Liver (tissue), 9 donors: Measurements from ENCODE around the gene FLOT2. TPM values are rescaled to one million over a fixed set of nuclear protein-coding genes. Genes with fewer than 3 reads are reported as not detected.

Experiments
- DNase-seq: peaks from one replicate; pipeline ENCODE4 v3.0.0-alpha.2; 2017; ENCODE audit warnings: low spot score
- H3K27ac ChIP-seq, 2 donors: one replicate each; pipeline ENCODE4 v1.7.0; 2013; ENCODE audit warnings: inconsistent platforms in 2 of 2, low read length in 2 of 2, control low read depth in 1 of 2, low read depth in 1 of 2, mild to moderate bottlenecking in 1 of 2
- H3K27me3 ChIP-seq, 4 donors: one replicate each; pipeline versions ENCODE4 v1.6.1 to v1.7.0; 2013; ENCODE audit warnings: low read length in 3 of 4, inconsistent platforms in 1 of 4, mild to moderate bottlenecking in 1 of 4, moderate library complexity in 1 of 4; ENCODE audit not compliant: control insufficient read depth in 4 of 4, insufficient read depth in 4 of 4
- H3K36me3 ChIP-seq, 4 donors: one replicate each; pipeline versions ENCODE4 v1.6.1 to v1.7.0; 2013; ENCODE audit warnings: low read length in 3 of 4, mild to moderate bottlenecking in 3 of 4, low read depth in 1 of 4, moderate library complexity in 1 of 4; ENCODE audit not compliant: control insufficient read depth in 4 of 4, insufficient read depth in 3 of 4
- H3K4me1 ChIP-seq, 4 donors: one replicate each; pipeline versions ENCODE4 v1.6.1 to v1.7.0; 2013; ENCODE audit warnings: low read length in 3 of 4, mild to moderate bottlenecking in 3 of 4, moderate library complexity in 1 of 4; ENCODE audit not compliant: control insufficient read depth in 4 of 4, insufficient read depth in 4 of 4
- H3K4me3 ChIP-seq, 3 donors: one replicate each; pipeline versions ENCODE4 v1.6.1 to v1.7.0; 2013; ENCODE audit warnings: low read length in 3 of 3, control low read depth in 1 of 3, low read depth in 1 of 3, mild to moderate bottlenecking in 1 of 3
- H3K9ac ChIP-seq, 2 donors: one replicate each; pipeline ENCODE4 v1.7.0; 2013; ENCODE audit warnings: low read length in 2 of 2, mild to moderate bottlenecking in 2 of 2, moderate library complexity in 2 of 2, control low read depth in 1 of 2, low read depth in 1 of 2
- H3K9me3 ChIP-seq, 4 donors: one replicate each; pipeline versions ENCODE4 v1.6.1 to v1.7.0; 2013; ENCODE audit warnings: low read length in 3 of 4; ENCODE audit not compliant: control insufficient read depth in 4 of 4
- ATF3 ChIP-seq: IDR thresholded peaks from 2 replicates; pipeline ENCODE4 v1.6.1; 2016; ENCODE audit warnings: antibody characterized with exemption
- CTCF ChIP-seq: fragments of 150-350 bp; IDR thresholded peaks from 2 replicates; pipeline ENCODE4 v1.5.1; 2017; ENCODE audit warnings: improper control_type of control experiment, low read depth, low read length; ENCODE audit not compliant: missing input control
- EGR1 ChIP-seq, 2 donors: IDR thresholded peaks; 2 replicates each; pipeline ENCODE4 v1.6.1; 2016 to 2018; ENCODE audit warnings: antibody characterized with exemption in 2 of 2, low read depth in 2 of 2
- FOXA1 ChIP-seq: IDR thresholded peaks from 2 replicates; pipeline ENCODE4 v1.6.1; 2016; ENCODE audit warnings: antibody characterized with exemption
- FOXA2 ChIP-seq: IDR thresholded peaks from 2 replicates; pipeline ENCODE4 v1.6.1; 2016; ENCODE audit warnings: antibody characterized with exemption
- GABPA ChIP-seq, 2 donors: IDR thresholded peaks in 1 of 2; conservative IDR thresholded peaks in 1 of 2; 2 replicates each; pipeline ENCODE4 v1.6.1; 2016; ENCODE audit warnings: antibody characterized with exemption in 2 of 2, mild to moderate bottlenecking in 1 of 2, moderate library complexity in 1 of 2
- HNF4A ChIP-seq, 2 donors: conservative IDR thresholded peaks; 2 replicates each; pipeline ENCODE4 v1.6.1; 2016; ENCODE audit warnings: antibody characterized with exemption in 2 of 2, mild to moderate bottlenecking in 2 of 2
- HNF4G ChIP-seq: IDR thresholded peaks from 2 replicates; pipeline ENCODE4 v1.6.1; 2016; ENCODE audit warnings: antibody characterized with exemption
- JUND ChIP-seq, 2 donors: IDR thresholded peaks; 2 replicates each; pipeline ENCODE4 v1.6.1; 2016; ENCODE audit warnings: antibody characterized with exemption in 2 of 2
- MAX ChIP-seq: IDR thresholded peaks from 2 replicates; pipeline ENCODE4 v1.6.1; 2016; ENCODE audit warnings: antibody characterized with exemption
- NR2F2 ChIP-seq: IDR thresholded peaks from 2 replicates; pipeline ENCODE4 v1.6.1; 2016; ENCODE audit warnings: antibody characterized with exemption
- RAD21 ChIP-seq, 2 donors: IDR thresholded peaks; 2 replicates each; pipeline ENCODE4 v1.6.1; 2016; ENCODE audit warnings: antibody characterized with exemption in 2 of 2, mild to moderate bottlenecking in 2 of 2
- REST ChIP-seq: IDR thresholded peaks from 2 replicates; pipeline ENCODE4 v1.6.1; 2016; ENCODE audit warnings: antibody characterized with exemption, mild to moderate bottlenecking
- SP1 ChIP-seq: IDR thresholded peaks from 2 replicates; pipeline ENCODE4 v1.6.1; 2018; ENCODE audit warnings: antibody characterized with exemption, mild to moderate bottlenecking
- TAF1 ChIP-seq: conservative IDR thresholded peaks from 2 replicates; pipeline ENCODE4 v1.6.1; 2016; ENCODE audit warnings: antibody characterized with exemption, mild to moderate bottlenecking
- YY1 ChIP-seq: IDR thresholded peaks from 2 replicates; pipeline ENCODE4 v1.6.1; 2016; ENCODE audit warnings: antibody characterized with exemption, mild to moderate bottlenecking
- ZBTB33 ChIP-seq: IDR thresholded peaks from 2 replicates; pipeline ENCODE4 v1.6.1; 2016; ENCODE audit warnings: antibody characterized with exemption
- WGBS: extraction: QIAGEN DNeasy Blood & Tissue Kit; methylation state at CpG from one replicate; pipeline ENCODE4 v1.1.7; 2013; 5-methylcytosine and 5-hydroxymethylcytosine counted together
- polyA plus RNA-seq, 2 donors: library from polyadenylated mRNA; stranded (reverse) in 1 of 2; unstranded in 1 of 2; fragments of 200-250 nt in 1 of 2; fragments of >200 nt in 1 of 2; fragmentation: Nextera tagmentation in 1 of 2; extraction: Ambion mirVana in 1 of 2; gene quantifications; one replicate each; pipeline versions ENCODE4 v1.2.1 to v1.2.3, GENCODE V29; 2013 to 2015
- total RNA-seq, 2 donors: library from RNA; depleted of rRNA; stranded (reverse); fragments of >200 nt; gene quantifications; one replicate each; pipeline ENCODE4 v1.2.3, GENCODE V29; 2014
- donor health status: healthy.
- donor health status: healthy.
- donor health status: healthy.
- donor health status: healthy.
- donor health status: healthy.

The FLOT2 gene
- total and polyA plus RNA-seq, 4 donors, result 61.6 to 100 (median 69.4) TPM

- H3K27me3 ChIP-seq, result no peaks in the 10 kb centered on the region
- DNase-seq, result no peak
- H3K36me3 ChIP-seq, result peaks cover 16 to 76% (median 54%) of the 10 kb centered on the region in 4 donors
- TF ChIP-seq RAD21 (IDR thresholded peaks at IDR 0.05) (no peak), EGR1 (IDR thresholded peaks at IDR 0.05; ENCODE audit: low read depth in 2 of 2) (no peak), NR2F2 (no peak), REST (no peak)
- H3K9ac ChIP-seq, result no peak overlapping the region
- H3K27ac ChIP-seq, result no peak overlapping the region
- no peaks in the 10 kb centered on the region for H3K9me3 ChIP-seq
- H3K4me1 ChIP-seq, result no peaks in the 10 kb centered on the region
- no peak overlapping the region for H3K4me3 ChIP-seq
These were observed 22.7 kb upstream of the FLOT2 start for GRCh38 chr17:28920201-28920600.

GRCh38 chr17:28918295-28918694, 20.8 kb upstream of the FLOT2 start:
- no peaks in the 10 kb centered on the region for H3K4me1 ChIP-seq
- no peaks in the 10 kb centered on the region for H3K9me3 ChIP-seq
- no peaks in the 10 kb centered on the region for H3K27me3 ChIP-seq
- peaks cover 15 to 79% (median 61%) of the 10 kb centered on the region in 4 donors for H3K36me3 ChIP-seq
- TF ChIP-seq NR2F2 (peak; percentile 51), FOXA2 (no peak), YY1 (no peak)
- no peak overlapping the region for H3K9ac ChIP-seq
- no peak for DNase-seq
- no peak overlapping the region for H3K4me3 ChIP-seq
- no peak overlapping the region for H3K27ac ChIP-seq
- 68% methylated on average over 2 of the region's 2 CpGs for WGBS

- Histone ChIP-seq H3K27me3 (no peaks in the 10 kb centered on the region), H3K9ac (no peak overlapping the region)
- no peak for TF ChIP-seq SP1
- no peak for TF ChIP-seq YY1
- no peak for TF ChIP-seq NR2F2
- no peak for TF ChIP-seq ATF3
- no peak for TF ChIP-seq RAD21 (IDR thresholded peaks at IDR 0.05)
- no peak for TF ChIP-seq HNF4A (conservative IDR thresholded peaks at IDR 0.05)
- TF ChIP-seq FOXA1, result no peak
- no peak for TF ChIP-seq REST
- no peak for TF ChIP-seq EGR1 (IDR thresholded peaks at IDR 0.05; ENCODE audit: low read depth in 2 of 2)
- no peak for TF ChIP-seq TAF1
- TF ChIP-seq JUND (IDR thresholded peaks at IDR 0.05), result no peak
- no peak for TF ChIP-seq MAX
- TF ChIP-seq ZBTB33, result no peak
- no peak for TF ChIP-seq GABPA (IDR thresholded peaks at IDR 0.05 in 1 of 2, conservative IDR thresholded peaks at IDR 0.05 in 1 of 2)
- no peak for TF ChIP-seq CTCF
- no peak for TF ChIP-seq FOXA2
- no peak for TF ChIP-seq HNF4G
These were observed 19.9 kb upstream of the FLOT2 start for GRCh38 chr17:28917465-28917864.

More at GRCh38 chr17:28917465-28917864, 19.9 kb upstream of the FLOT2 start:
- H3K27ac ChIP-seq, result no peak overlapping the region
- DNase-seq, result no peak
- H3K4me1 ChIP-seq, result peaks cover 7 to 8% (median 7%) of the 10 kb centered on the region in 4 donors
- WGBS, result 82% methylated on average over 5 of the region's 5 CpGs
- H3K4me3 ChIP-seq, result no peak overlapping the region
- no peaks in the 10 kb centered on the region for H3K9me3 ChIP-seq
- peaks cover 21 to 80% (median 65%) of the 10 kb centered on the region in 4 donors for H3K36me3 ChIP-seq
